Neural cell (in vitro differentiated cells): ENCODE data around the gene DUX4.
"Not testable (repeated sequence)": the region's sequence is repeated elsewhere in the genome, so short reads cannot be mapped to it uniquely, and the experiment has no call there.

Source experiments
- EZH2 ChIP-seq: fragments of 200-600, 300-800 bp; shearing (Covaris generic), sonication (generic); IDR thresholded peaks from 2 replicates; pipeline ENCODE4 v1.6.1; 2014; ENCODE audit warnings: antibody characterized with exemption, low read length, borderline replicate concordance, mild to moderate bottlenecking; ENCODE audit not compliant: insufficient read depth, poor library complexity, severe bottlenecking
- POLR2AphosphoS5 ChIP-seq: IDR thresholded peaks from 2 replicates; pipeline ENCODE4 v1.6.1; 2012
- TF ChIP-seq, protein P1 (sequence below): fragments of 450-650 bp; IDR thresholded peaks from 2 replicates; pipeline ENCODE4 v1.5.1; 2014; ENCODE audit warnings: antibody characterized with exemption, mild to moderate bottlenecking, moderate library complexity; ENCODE audit not compliant: poor library complexity, severe bottlenecking
- TF ChIP-seq, protein P2 (sequence below): IDR thresholded peaks from 2 replicates; pipeline ENCODE4 v1.6.1; 2012; ENCODE audit warnings: borderline replicate concordance

DNA sequence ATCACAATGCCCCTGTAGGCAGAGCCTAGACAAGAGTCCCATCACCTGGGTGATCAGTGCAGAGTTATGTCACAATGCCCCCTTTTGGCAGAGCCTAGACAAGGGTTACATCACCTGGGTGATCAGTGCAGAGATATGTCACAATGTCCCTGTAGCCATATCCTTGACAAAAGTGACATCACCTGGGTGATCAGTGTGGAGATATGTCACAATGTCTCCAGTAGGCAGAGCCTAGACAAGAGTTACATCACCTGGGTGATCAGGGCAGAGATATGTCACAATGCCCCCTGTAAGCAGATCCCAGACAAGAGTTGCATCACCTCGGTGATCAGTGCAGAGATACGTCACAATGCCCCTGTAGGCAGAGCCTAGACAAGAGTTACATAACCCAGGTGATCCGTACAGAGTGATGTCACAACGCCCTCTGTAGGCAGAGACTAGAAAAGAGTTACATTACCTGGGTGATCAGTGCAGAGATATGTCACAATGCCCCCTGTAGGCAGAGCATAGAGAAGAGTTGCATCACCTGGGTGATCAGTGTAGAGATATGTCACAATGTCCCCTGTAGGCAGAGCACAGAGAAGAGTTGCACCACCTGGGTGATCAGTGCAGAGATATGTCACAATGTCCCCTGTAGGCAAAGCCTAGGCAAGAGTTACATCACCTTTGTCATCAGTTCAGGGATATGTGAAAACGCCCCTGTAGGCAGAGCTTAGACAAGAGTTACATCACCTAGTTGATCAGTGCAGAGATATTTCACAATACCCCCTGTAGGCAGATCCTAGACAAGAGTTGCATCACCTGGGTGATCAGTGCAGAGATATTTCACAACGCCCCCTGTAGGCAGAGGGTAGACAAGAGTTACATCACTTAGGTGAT, 4.4 kb downstream of the DUX4 start:
- TF ChIP-seq, protein P1, sequence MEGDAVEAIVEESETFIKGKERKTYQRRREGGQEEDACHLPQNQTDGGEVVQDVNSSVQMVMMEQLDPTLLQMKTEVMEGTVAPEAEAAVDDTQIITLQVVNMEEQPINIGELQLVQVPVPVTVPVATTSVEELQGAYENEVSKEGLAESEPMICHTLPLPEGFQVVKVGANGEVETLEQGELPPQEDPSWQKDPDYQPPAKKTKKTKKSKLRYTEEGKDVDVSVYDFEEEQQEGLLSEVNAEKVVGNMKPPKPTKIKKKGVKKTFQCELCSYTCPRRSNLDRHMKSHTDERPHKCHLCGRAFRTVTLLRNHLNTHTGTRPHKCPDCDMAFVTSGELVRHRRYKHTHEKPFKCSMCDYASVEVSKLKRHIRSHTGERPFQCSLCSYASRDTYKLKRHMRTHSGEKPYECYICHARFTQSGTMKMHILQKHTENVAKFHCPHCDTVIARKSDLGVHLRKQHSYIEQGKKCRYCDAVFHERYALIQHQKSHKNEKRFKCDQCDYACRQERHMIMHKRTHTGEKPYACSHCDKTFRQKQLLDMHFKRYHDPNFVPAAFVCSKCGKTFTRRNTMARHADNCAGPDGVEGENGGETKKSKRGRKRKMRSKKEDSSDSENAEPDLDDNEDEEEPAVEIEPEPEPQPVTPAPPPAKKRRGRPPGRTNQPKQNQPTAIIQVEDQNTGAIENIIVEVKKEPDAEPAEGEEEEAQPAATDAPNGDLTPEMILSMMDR = not testable (repeated sequence)
- TF ChIP-seq, protein P2, sequence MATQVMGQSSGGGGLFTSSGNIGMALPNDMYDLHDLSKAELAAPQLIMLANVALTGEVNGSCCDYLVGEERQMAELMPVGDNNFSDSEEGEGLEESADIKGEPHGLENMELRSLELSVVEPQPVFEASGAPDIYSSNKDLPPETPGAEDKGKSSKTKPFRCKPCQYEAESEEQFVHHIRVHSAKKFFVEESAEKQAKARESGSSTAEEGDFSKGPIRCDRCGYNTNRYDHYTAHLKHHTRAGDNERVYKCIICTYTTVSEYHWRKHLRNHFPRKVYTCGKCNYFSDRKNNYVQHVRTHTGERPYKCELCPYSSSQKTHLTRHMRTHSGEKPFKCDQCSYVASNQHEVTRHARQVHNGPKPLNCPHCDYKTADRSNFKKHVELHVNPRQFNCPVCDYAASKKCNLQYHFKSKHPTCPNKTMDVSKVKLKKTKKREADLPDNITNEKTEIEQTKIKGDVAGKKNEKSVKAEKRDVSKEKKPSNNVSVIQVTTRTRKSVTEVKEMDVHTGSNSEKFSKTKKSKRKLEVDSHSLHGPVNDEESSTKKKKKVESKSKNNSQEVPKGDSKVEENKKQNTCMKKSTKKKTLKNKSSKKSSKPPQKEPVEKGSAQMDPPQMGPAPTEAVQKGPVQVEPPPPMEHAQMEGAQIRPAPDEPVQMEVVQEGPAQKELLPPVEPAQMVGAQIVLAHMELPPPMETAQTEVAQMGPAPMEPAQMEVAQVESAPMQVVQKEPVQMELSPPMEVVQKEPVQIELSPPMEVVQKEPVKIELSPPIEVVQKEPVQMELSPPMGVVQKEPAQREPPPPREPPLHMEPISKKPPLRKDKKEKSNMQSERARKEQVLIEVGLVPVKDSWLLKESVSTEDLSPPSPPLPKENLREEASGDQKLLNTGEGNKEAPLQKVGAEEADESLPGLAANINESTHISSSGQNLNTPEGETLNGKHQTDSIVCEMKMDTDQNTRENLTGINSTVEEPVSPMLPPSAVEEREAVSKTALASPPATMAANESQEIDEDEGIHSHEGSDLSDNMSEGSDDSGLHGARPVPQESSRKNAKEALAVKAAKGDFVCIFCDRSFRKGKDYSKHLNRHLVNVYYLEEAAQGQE = not testable (repeated sequence)
- TF ChIP-seq POLR2AphosphoS5, EZH2: not testable (repeated sequence)
